HG03097 (cell line): ENCODE results near the gene EVI5.
A peak's percentile ranks its signal among the peaks of the same experiment; 100 is the strongest.

Experiments
- ATAC-seq: cut with Tn5 transposase; IDR thresholded peaks from one replicate; pipeline ENCODE4 v1.9.1; 2021; ENCODE audit not compliant: unreplicated experiment, low FRiP score

EVI5 gene

DNA sequence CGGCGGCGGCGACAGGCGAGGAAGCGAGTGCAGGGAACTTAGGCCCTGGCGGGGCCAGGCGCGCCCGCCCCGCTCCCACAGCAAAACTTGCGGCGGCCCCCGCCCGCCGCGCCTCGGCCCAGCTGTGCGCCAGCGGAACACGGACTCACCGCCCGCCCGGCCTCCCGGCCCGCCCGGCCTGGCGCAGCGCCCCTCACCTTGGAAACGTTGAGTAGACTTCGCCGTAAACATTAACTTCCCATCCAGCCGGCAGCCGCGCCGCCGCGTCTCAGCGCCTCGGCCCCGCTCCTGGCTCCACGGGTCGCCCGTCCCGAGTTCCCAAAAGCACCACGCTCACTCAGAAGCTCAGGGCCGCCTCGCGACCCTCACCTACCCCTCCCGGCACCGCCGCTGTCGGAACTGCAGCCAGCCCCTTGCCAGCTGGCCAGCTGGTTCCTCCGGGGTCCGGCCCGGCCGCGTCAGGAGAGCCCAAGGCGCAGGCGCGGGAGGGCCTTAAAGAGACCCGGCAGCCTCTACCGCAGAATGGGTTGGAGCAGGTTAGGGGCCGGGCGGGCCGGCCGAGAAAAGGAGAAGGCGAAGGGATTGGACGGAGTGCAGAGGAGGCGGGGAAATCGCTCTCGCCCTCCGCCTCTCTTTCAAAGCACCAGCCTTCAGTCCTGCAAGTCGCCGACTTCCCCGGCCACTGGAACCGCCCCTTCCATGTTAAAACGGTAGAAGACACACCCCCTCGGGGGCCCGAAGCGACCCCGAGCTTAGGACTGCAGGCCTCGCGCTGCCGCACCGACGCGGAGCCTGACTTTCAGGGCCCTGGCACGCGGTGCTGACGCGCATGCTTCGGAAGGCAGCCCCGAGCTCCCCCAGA lies at the start of gene EVI5:
Gene EVI5, minus strand, starts transcription at position 470 of the 862 bp plus-strand sequence. CDS start 48,562 bp downstream, outside the sequence.
- peak; percentile 87 for ATAC-seq

DNA sequence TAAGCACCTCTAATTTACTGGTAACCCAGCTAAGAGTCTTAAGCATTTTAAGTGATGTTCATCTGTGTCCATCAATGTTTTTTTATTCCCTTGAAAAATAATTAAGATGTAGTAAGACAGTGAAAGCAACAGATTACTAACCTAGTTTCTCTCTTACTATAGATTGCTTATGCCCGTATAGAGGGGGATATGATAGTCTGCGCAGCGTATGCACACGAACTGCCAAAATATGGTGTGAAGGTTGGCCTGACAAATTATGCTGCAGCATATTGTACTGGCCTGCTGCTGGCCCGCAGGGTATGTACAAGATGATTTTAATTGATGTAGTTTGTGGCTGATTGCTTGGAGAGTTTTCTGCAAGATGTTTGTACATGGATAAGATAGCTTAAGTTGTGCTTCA lies 49.7 kb upstream of the EVI5 start:
- no peak for ATAC-seq

DNA sequence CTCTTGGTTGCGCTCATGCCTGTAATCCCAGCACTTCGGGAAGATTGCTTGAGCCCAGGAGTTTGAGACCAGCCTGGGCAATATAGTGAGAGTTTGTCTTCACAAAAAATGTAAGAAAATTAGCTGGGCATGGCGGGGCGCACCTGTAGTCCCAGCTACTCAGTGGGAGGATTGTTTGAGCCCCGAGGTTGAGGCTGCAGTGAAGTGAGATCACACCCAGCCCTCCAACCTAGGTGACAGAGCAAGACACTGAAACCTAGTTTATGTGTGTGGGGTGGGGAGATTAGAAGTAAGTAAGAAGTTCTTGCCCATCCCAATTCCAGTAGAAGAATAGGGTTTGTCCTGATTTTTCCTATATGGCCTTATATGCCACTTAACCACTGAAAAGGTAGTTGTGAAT lies 48.9 kb upstream of the EVI5 start:
- ATAC-seq, result no peak

DNA sequence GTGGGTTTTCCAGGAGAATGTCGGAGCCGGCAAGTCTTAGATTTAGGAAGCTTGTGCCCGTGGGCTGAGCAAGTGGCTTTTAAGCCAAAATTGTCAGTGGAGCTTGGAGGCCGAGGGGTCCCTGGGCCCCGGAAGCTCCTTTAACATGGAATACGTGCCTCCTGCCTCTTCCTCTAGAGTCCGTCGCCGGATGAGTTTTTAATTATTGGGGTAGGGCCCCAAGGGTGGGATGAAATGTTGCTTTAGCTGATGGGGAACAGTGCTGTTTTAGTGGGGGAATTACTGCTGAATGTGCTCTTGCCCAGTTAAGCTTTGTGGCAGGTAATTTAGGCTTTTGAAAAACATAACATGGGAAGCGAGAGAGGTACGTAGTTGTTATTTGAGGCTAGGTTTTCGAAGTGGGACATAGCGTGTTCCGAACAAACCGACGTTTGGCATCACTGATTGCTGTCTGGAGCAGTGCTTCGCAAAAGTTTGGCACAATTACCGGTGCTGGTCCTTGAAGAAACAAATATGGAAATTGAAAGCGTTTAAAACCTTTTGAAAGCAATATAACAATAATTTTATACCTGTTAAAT lies 47.7 kb upstream of the EVI5 start:
- ATAC-seq, result peak; percentile 4

DNA sequence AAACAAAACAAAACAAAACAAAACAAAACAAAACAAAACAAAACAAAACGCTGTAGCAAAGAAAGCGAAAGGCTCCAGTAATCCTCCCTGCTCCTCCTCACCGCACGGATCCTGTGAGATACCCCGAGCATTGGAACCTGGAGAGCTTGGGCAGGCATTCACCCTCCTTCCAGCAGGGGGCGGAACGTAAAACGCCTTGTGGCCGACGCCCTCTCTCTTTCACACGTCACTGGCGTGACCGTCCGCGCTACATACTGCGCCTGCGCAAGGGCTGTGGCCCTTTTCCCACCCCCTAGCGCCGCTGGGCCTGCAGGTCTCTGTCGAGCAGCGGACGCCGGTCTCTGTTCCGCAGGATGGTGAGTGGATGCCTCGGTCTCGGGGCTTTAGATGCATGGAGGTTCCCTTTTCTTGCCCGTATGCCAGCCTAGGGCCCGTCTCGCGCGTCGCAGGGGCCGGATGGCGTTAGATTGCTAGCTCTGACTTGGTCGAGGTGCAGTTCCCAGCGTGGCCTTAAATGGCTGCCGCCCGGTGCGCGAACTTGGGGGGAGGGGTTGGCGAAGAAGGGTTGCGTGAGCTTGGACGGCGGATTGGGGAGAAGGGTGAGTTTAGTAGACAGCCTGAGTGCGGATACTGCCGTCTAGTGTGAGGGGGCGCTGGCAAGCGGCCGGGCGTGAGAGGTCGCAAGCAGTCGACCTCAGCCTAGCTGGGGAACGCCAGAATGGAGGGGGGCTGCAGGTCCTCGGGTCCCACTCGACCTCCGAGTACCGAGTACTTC lies 47.0 kb upstream of the EVI5 start, which contains the start of gene RPL5:
Gene RPL5, plus strand, starts transcription at position 279 of the 775 bp plus-strand sequence. Its CDS starts 75 bp downstream, at position 354.
- peak; percentile 98 for ATAC-seq

DNA sequence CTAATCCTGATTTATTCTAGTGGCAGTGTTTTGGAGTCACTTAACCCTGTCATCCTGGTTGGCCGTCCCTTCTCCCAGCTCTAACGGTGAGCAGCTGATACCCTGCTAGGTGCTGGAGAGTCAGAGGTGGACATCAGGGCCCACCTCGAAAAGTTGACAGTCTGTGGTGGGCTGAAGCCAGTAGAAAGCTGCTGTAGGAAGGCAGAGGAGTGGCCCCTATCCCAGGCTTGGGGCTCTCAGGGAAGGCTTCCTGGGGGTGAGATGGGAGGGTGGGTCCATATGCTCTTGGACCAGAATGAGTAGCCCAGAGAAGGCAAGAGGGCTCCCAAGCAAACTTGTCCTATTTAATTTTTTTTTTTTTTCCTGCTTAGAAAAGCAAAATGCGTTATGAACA lies 46.5 kb upstream of the EVI5 start:
- ATAC-seq, result no peak

DNA sequence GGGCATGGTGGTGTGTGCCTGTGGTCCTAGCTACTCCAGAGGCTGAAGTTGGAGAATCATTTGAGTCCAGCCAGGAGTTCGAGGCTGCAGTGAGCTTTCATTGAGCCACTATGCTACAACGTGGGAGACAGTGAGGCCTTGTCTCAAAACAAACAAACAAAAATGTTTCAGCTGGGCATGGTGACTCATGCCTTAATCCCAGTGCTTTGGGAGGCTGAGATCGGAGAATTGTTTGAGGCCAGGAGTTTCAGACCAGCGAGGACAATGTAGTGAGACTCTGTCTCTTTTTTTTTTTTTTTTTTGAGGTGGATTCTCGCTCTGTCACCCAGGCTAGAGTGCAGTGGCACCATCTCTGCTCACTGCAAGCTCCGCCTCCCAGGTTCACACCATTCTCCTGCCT lies 41.9 kb upstream of the EVI5 start:
- ATAC-seq, result no peak

DNA sequence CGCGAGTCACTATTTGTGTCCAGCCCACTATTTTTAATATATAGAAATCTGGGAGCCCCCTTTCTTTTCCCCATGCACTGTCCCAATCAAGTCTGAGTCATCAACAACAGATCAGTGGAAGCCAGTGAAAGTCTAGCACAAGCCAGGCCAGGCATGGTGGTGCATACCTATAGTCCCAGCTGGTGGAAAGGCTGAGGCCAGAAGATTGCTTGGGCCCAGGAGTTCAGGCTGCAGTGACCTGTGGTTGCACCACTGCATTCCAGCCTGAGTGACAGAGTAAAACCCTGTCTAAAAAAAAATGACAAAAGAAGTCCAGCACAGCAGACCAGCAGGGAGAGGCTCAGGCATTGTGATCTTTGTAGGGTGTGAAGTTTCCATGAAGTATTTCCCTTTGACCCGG lies 38.0 kb upstream of the EVI5 start:
- ATAC-seq, result no peak

DNA sequence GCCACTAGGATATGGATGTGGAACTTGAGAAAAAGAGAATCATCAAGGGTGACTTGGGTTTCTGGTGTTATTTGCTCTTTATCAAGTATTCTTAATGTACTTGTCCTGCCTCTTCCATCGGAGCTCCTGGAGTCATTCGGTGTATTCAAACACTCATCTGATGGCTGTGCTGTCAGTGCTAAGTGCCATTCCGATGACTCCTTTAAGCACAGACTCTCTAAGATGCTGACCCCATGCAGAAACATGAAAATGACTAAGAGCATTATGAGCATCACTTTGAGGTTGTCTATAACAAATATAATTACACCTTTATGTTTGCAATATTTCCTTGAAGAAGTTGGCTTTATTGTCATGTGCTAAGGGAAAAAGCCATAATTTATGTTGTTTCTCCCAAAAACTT lies 35.6 kb upstream of the EVI5 start:
- ATAC-seq, result no peak

DNA sequence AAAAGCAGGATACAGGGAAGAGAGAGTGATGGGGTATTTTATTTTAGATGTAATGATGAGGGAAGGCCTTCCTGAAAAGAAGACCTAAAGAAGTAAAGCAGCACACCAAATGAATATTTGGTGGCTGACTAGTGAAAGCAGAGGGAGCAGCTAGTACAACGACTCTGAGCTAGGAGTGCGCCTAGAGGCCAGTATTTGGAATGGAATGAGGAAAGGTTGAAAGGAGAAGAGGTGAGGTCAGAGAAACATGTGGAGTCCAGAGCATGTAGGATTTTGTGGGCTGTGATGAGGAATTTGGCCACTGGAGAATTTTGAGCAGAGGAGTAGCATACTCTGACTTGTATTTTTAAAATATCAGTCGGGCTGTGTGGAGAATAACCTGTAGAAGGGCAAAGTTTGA lies 35.1 kb upstream of the EVI5 start:
- ATAC-seq, result no peak

DNA sequence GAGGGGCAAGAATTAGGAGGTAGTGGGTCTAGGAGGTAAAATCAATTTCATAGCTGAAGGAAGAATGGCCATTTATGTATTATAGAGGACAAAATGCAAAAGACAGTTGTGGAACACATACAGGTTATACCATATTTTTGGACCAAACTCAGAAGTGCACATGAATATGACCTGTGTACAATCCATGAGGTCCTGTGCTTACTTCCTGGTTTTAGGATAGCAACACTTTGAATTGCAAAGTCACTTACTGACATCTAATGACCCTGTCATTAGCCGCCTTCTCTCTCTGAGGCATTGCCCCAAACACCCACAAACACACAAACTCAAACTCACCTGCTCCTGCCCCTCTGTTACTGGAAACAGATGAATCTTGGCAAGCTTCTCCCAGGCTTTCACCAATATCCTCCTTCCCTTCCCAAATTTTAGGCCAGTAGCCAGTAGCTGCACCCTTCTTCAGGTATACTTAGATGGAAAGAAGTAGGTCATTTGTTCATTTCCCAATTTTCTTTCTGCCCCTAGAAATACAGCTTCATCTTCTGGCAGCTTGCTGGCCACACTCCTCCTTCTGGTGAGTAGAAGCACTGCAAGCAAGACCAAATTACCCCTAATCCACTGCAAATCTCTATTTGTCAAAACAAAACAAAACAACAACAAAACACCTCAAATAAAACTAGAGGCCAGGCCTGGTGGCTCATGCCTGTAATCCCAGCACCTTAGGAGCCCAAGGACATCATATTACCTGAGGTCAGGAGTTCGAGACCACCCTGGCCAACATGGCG lies 33.3 kb upstream of the EVI5 start:
- ATAC-seq, result no peak

DNA sequence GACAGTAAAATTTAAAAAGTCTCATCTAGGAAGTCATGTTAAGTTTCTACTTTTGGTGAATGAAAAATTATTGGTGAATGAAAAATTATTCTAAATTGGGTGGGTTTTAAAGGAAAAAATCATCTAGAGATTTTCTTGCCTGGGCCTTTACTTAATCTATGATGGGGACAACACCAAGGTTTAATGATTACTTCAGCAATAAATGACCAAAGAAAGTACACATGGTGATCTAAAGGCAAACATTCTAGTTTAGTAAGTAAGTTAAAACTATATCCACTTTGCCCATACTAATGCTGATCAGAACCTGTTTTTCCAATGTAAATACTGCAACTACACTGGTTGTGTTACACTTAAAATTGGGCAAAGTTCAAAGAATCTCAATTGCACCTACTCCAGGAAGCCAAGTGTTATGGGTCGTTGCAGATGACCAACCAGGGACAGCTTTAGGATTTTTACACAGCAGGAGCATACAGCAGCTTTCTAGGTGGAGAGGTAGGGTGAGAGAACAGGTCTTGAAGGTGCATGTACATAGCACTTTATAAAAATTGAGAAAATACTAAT lies 32.3 kb upstream of the EVI5 start:
- ATAC-seq, result no peak

DNA sequence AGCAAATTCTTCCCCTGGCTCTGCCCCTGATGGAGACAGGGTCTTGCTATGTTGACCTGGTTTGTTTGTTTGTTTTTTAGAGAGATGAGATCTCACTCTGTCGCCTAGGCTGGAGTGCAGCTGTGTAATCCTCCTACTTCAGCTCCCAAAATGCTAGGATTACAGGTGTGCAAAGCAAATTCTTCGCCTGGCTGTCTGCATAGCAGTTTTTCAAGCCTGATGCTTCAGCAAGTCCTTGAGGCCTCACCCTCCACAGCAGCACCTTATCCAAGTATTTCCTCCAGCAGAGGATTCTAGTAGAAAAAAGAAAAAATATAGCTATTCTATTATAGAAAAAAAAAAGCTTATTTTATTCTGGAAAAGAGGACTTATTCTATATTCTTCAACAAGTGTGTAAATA lies 31.8 kb upstream of the EVI5 start:
- no peak for ATAC-seq

DNA sequence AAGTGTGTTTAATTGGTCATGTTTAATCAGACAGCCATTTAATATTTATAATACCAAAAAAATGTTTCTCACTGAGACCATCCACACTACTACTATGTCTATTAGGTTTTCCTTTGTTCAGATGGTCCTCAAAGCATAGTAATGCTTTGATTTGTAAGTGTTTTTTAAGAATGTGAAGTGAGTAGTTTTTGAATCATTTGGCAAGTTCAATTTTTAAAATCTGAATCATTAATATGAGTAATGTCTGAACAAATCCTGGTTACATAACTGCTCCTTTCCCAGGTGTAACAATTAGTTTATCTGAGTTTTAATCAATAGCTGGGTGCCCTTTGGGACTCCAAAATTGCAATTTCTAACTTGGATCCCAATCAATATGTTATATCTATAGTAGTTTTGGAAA lies 23.5 kb upstream of the EVI5 start:
- ATAC-seq, result no peak

DNA sequence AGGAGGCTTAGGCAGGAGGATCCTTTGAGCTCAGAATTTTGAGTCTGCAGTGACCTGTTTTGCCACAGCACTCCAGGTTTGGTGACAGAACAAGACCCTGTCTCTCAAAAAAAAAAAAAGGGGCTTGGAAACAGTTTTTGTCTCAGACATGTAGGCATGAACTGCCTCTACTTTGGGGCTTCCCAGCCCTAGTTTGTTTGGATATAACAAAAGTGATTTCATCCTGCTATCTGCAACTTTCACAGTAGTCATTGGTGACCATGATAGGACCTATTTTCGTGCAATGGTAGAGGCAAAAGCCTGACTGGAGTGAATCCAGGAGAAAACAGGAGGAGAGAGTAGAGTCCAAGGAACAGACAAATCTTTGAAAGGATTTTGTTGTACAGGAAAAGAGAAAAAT lies 20.3 kb upstream of the EVI5 start:
- no peak for ATAC-seq

DNA sequence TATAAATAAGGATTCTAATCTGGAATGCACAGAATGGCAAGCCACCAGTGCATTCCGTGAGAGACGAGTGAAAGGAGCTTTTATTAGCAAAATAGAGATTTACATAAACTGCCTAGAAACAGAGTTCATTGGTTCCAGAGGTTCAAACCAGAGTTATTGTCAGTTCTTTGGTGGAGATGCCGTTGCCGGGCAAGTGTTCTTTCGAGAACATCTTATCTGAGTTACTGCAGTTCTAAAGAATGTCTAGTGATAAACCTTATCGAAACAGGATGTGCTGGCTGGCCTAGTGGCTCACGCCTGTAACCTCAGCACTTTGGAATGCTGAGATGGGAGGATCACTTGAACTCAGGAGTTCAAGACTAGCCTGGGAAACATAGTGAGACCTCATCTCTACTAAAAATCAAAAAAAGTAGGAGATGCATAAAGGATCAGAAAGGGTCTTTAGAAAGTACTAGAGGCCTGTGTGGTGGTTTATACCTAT lies 19.9 kb upstream of the EVI5 start:
- no peak for ATAC-seq

DNA sequence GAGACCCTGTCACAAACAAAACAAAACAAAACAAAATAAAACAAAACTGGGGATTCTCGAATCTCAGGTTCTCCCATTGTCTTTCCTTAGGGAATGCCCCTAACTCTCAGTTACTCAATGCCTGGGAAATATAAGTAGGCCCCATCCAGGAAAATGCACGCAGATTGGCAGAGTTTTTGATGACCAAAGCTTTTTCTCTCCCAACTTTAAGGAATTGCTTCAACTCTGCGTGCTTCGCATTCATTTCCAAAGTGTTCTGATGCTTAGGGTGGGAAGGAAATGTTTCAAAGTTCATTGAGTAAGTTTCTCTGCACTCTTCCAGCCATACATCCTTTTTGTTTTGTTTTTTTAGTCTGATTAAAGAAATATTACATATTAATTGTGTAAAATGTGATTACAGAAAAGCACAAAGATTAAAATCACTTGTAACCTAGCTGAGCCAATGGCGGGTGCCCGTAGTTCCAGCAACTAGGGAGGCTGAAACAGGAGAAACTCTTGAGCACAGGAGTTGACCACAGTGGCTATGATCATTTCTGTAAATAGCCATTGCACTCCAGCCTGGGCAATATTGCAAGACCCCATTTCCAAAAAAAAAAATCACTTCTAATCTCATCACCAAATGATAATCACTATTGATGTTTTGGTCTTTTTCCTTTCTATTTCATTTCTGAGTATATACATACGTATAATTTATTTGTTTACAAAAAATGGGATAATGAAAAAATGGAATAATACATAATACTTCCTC lies 18.4 kb upstream of the EVI5 start:
- ATAC-seq, result no peak

DNA sequence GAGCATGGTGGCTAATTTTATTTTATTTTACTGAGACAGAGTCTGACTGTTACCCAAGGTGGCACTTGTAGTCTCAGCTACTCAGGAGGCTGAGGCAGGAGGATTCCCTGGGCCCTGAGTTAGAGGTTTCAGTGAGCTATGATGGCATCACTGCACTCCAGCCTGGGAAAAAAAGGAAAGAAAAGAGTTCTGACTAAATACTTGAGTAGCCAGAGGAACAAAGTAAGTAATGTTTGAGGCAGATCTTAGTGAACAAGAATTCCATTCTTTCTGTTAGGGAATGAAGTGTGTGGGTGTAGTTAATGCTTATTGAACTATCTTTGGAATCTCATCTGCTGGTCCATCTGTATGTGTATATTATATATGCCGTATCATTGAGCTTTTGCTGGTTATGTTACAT lies 13.1 kb upstream of the EVI5 start:
- no peak for ATAC-seq

DNA sequence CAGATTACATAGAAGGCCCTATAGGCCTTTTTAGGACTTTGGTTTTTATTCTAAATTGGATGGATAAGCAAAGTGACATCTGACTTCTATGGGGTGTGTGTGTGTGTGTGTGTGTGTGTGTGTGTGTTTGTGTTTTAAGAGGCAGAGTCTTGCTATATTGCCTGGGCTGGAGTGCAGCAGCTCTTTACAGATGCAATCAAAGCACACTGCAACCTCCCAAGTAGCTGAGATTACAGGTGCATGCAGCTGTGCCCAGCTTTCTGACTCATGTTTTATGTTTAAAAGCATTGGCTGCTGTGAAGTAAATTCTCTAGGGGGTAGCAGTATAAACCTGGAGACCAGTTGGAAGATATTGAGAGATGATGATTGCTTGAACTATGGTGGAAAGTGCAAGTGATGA lies 12.4 kb upstream of the EVI5 start:
- ATAC-seq, result no peak

DNA sequence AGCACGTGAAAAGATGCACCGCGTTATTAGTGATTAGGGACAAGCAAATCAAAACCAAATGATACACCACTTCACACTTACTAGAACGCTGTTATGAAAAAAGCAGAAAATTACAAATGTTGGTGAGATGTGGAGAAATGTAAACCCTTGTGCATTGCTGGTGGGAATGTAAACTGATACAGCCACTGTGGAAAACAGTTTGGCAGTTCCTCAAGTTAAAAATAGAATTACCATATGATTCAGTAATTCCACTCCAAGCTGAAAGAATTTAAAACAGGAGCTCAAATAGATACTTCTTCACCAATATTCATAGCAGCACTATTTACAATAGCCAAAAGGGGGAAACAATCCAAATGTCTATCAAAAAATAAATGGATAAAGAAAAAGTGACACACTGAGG lies 10.3 kb upstream of the EVI5 start:
- ATAC-seq, result no peak
